HepG2 (cell line): ENCODE results near the gene SIVA1. TPM values are rescaled to one million over a fixed set of nuclear protein-coding genes. Genes with fewer than 3 reads are reported as not detected.

Experiments
- CSRNP1 ChIP-seq: sonication (generic); formaldehyde crosslinking; IDR thresholded peaks from 2 replicates; pipeline ENCODE4 v1.8.1; 2023; ENCODE audit warnings: mild to moderate bottlenecking, missing genetic modification reagents
- EEA1 ChIP-seq: sonication (generic); formaldehyde crosslinking; IDR thresholded peaks from 2 replicates; pipeline ENCODE4 v1.5.1; 2020; ENCODE audit warnings: mild to moderate bottlenecking, missing genetic modification reagents, borderline replicate concordance
- EHMT2 ChIP-seq: fragments of 200-600 bp; sonication (generic); IDR thresholded peaks from 2 replicates; pipeline ENCODE4 v1.7.0; 2017; ENCODE audit warnings: antibody characterized with exemption, low read depth, low read length, borderline replicate concordance
- FOXJ3 ChIP-seq: sonication (generic); formaldehyde crosslinking; IDR thresholded peaks from 2 replicates; pipeline ENCODE4 v1.4.0; 2020; ENCODE audit warnings: missing genetic modification reagents, mild to moderate bottlenecking, borderline replicate concordance
- GATA4 ChIP-seq: sonication (generic); IDR thresholded peaks from 2 replicates; pipeline ENCODE4 v1.6.1; 2016; ENCODE audit warnings: antibody characterized with exemption, low read depth, borderline replicate concordance
- HMGA1 ChIP-seq: sonication (generic); formaldehyde crosslinking; conservative IDR thresholded peaks from 2 replicates; pipeline ENCODE4 v1.4.0; 2020; ENCODE audit warnings: missing genetic modification reagents
- MTA1 ChIP-seq: sonication (generic); formaldehyde crosslinking; IDR thresholded peaks from 2 replicates; pipeline ENCODE4 v1.4.0; 2020; ENCODE audit warnings: missing genetic modification reagents, mild to moderate bottlenecking, borderline replicate concordance
- RFX3 ChIP-seq: IDR thresholded peaks from 2 replicates; pipeline ENCODE4 v1.6.1; 2016; ENCODE audit warnings: missing biosample characterization, missing genetic modification reagents
- RORA ChIP-seq: sonication (generic); formaldehyde crosslinking; IDR thresholded peaks from 2 replicates; pipeline ENCODE4 v1.5.0; 2020; ENCODE audit warnings: mild to moderate bottlenecking, missing genetic modification reagents, moderate library complexity
- THYN1 ChIP-seq: sonication (generic); formaldehyde crosslinking; IDR thresholded peaks from 2 replicates; pipeline ENCODE4 v1.8.1; 2023; ENCODE audit warnings: low read depth, mild to moderate bottlenecking, moderate library complexity, missing genetic modification reagents, borderline replicate concordance
- U2AF2 ChIP-seq: fragments of 200-400 bp; formaldehyde crosslinking; IDR thresholded peaks from 2 replicates; pipeline ENCODE4 v1.6.1; 2017; ENCODE audit warnings: low read depth, mild to moderate bottlenecking, low read length
- ZBTB7B ChIP-seq: sonication (generic); formaldehyde crosslinking; IDR thresholded peaks from 2 replicates; pipeline ENCODE4 v1.4.0; 2020; ENCODE audit warnings: missing genetic modification reagents
- ZNF205 ChIP-seq: IDR thresholded peaks from 2 replicates; pipeline ENCODE4 v1.6.1; 2018; ENCODE audit warnings: missing biosample characterization, missing genetic modification reagents
- ZNF3 ChIP-seq: IDR thresholded peaks from 2 replicates; pipeline ENCODE4 v1.7.0; 2017; ENCODE audit warnings: inconsistent platforms
- ZNF558 ChIP-seq: sonication (generic); formaldehyde crosslinking; IDR thresholded peaks from 2 replicates; pipeline ENCODE4 v1.9.0; 2022; ENCODE audit warnings: mild to moderate bottlenecking, missing genetic modification reagents, borderline replicate concordance
- ZNF629 ChIP-seq: sonication (generic); formaldehyde crosslinking; conservative IDR thresholded peaks from 2 replicates; pipeline ENCODE4 v1.5.0; 2020; ENCODE audit warnings: missing genetic modification reagents
- ZSCAN12 ChIP-seq: sonication (generic); formaldehyde crosslinking; IDR thresholded peaks from 2 replicates; pipeline ENCODE4 v1.9.0; 2021; ENCODE audit warnings: mild to moderate bottlenecking, missing genetic modification reagents
- polyA plus RNA-seq, 8 experiments: library from polyadenylated mRNA; depleted of rRNA in 3 of 8; stranded (reverse) in 7 of 8; unstranded in 1 of 8; fragments of >200 nt; fragmentation: Illumina TruSeq in 4 of 8; extraction: Trizol in 4 of 8; gene quantifications; 2 replicates each; pipeline versions ENCODE4 v1.2.1 to v1.2.3, GENCODE V29; 2011 to 2016; ENCODE audit warnings: low read depth in 4 of 8, missing spikeins in 1 of 8, mixed read lengths in 1 of 8; ENCODE audit not compliant: insufficient read depth in 1 of 8
- total RNA-seq, 5 experiments: library from RNA; depleted of rRNA; stranded (reverse); fragments of >200 nt; fragmentation: Illumina TruSeq; extraction: Trizol; gene quantifications; 2 replicates each; pipeline ENCODE4 v1.2.3, GENCODE V29; 2016; ENCODE audit warnings: low read depth in 1 of 5
- TF ChIP-seq, protein P1 (sequence below): sonication (generic); formaldehyde crosslinking; IDR thresholded peaks from 2 replicates; pipeline ENCODE4 v1.4.0; 2020; ENCODE audit warnings: missing genetic modification reagents, borderline replicate concordance
- TF ChIP-seq, protein P2 (sequence below): sonication (generic); formaldehyde crosslinking; IDR thresholded peaks from 2 replicates; pipeline ENCODE4 v1.8.0; 2022; ENCODE audit warnings: mild to moderate bottlenecking, missing genetic modification reagents, moderate library complexity
- TF ChIP-seq, protein P3 (sequence below): sonication (generic); formaldehyde crosslinking; IDR thresholded peaks from 2 replicates; pipeline ENCODE4 v1.5.1; 2020; ENCODE audit warnings: missing genetic modification reagents, mild to moderate bottlenecking, borderline replicate concordance

SIVA1 gene
- total and polyA plus RNA-seq, 2 of the 13 experiments (the other 11 are each of a cell fraction or from before 2014, with no cell fraction given) = 123 to 186 TPM

- TF ChIP-seq FOXJ3 (CRISPR knock-in tag) = peak; percentile 48; the same call in 1 of the 2 replicates
- TF ChIP-seq ZSCAN12 (CRISPR knock-in tag) = no peak
- TF ChIP-seq, protein P1, sequence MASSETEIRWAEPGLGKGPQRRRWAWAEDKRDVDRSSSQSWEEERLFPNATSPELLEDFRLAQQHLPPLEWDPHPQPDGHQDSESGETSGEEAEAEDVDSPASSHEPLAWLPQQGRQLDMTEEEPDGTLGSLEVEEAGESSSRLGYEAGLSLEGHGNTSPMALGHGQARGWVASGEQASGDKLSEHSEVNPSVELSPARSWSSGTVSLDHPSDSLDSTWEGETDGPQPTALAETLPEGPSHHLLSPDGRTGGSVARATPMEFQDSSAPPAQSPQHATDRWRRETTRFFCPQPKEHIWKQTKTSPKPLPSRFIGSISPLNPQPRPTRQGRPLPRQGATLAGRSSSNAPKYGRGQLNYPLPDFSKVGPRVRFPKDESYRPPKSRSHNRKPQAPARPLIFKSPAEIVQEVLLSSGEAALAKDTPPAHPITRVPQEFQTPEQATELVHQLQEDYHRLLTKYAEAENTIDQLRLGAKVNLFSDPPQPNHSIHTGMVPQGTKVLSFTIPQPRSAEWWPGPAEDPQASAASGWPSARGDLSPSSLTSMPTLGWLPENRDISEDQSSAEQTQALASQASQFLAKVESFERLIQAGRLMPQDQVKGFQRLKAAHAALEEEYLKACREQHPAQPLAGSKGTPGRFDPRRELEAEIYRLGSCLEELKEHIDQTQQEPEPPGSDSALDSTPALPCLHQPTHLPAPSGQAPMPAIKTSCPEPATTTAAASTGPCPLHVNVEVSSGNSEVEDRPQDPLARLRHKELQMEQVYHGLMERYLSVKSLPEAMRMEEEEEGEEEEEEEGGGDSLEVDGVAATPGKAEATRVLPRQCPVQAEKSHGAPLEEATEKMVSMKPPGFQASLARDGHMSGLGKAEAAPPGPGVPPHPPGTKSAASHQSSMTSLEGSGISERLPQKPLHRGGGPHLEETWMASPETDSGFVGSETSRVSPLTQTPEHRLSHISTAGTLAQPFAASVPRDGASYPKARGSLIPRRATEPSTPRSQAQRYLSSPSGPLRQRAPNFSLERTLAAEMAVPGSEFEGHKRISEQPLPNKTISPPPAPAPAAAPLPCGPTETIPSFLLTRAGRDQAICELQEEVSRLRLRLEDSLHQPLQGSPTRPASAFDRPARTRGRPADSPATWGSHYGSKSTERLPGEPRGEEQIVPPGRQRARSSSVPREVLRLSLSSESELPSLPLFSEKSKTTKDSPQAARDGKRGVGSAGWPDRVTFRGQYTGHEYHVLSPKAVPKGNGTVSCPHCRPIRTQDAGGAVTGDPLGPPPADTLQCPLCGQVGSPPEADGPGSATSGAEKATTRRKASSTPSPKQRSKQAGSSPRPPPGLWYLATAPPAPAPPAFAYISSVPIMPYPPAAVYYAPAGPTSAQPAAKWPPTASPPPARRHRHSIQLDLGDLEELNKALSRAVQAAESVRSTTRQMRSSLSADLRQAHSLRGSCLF = no peak
- TF ChIP-seq EEA1 (CRISPR knock-in tag) = no peak
- TF ChIP-seq ZNF558 = 0 out of 2 replicates have a peak, but pooled peaks have one; percentile 30
- TF ChIP-seq ZNF629 (CRISPR knock-in tag) = peak; percentile 62
- no peak; the same call in 1 of the 2 replicates for TF ChIP-seq CSRNP1 (CRISPR knock-in tag)
- TF ChIP-seq RORA (CRISPR knock-in tag) = no peak
- no peak for TF ChIP-seq RFX3
- peak; percentile 82 for TF ChIP-seq MTA1 (CRISPR knock-in tag)
- no peak for TF ChIP-seq HMGA1 (CRISPR knock-in tag)
- peak; percentile 94 for TF ChIP-seq ZBTB7B (CRISPR knock-in tag)
- TF ChIP-seq U2AF2 = no peak
- TF ChIP-seq THYN1 (CRISPR knock-in tag) = no peak
- TF ChIP-seq, protein P2, sequence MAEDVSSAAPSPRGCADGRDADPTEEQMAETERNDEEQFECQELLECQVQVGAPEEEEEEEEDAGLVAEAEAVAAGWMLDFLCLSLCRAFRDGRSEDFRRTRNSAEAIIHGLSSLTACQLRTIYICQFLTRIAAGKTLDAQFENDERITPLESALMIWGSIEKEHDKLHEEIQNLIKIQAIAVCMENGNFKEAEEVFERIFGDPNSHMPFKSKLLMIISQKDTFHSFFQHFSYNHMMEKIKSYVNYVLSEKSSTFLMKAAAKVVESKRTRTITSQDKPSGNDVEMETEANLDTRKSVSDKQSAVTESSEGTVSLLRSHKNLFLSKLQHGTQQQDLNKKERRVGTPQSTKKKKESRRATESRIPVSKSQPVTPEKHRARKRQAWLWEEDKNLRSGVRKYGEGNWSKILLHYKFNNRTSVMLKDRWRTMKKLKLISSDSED = no peak
- TF ChIP-seq EHMT2 = no peak
- TF ChIP-seq GATA4 = no peak
- TF ChIP-seq, protein P3, sequence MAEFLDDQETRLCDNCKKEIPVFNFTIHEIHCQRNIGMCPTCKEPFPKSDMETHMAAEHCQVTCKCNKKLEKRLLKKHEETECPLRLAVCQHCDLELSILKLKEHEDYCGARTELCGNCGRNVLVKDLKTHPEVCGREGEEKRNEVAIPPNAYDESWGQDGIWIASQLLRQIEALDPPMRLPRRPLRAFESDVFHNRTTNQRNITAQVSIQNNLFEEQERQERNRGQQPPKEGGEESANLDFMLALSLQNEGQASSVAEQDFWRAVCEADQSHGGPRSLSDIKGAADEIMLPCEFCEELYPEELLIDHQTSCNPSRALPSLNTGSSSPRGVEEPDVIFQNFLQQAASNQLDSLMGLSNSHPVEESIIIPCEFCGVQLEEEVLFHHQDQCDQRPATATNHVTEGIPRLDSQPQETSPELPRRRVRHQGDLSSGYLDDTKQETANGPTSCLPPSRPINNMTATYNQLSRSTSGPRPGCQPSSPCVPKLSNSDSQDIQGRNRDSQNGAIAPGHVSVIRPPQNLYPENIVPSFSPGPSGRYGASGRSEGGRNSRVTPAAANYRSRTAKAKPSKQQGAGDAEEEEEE (CRISPR knock-in tag) = no peak
- peak; percentile 22; the same call in 1 of the 2 replicates for TF ChIP-seq ZNF205 (CRISPR knock-in tag)
- no peak for TF ChIP-seq ZNF3 (CRISPR knock-in tag)
Observed at GRCh38 chr14:104768437-104769323, 15.7 kb downstream of the SIVA1 start (continued).
